HUES64 (cell line): ENCODE results near the gene TNFSF10.

Experiments
- H3K27ac ChIP-seq: 2 replicates; pipeline ENCODE4 v1.7.0; 2013; ENCODE audit warnings: low read depth, low read length, inconsistent platforms
- H3K27me3 ChIP-seq: 2 replicates; pipeline ENCODE4 v1.6.1; 2013; ENCODE audit warnings: mild to moderate bottlenecking, low read length; ENCODE audit not compliant: insufficient read depth
- H3K36me3 ChIP-seq: 2 replicates; pipeline ENCODE4 v1.6.1; 2013; ENCODE audit warnings: mild to moderate bottlenecking, low read length; ENCODE audit not compliant: insufficient read depth
- H3K4me1 ChIP-seq: 2 replicates; pipeline ENCODE4 v1.6.1; 2013; ENCODE audit warnings: mild to moderate bottlenecking, low read length, moderate library complexity; ENCODE audit not compliant: insufficient read depth
- H3K4me3 ChIP-seq: 2 replicates; pipeline ENCODE4 v1.5.1; 2013; ENCODE audit warnings: mild to moderate bottlenecking, low read length, moderate library complexity
- H3K9ac ChIP-seq: 2 replicates; pipeline ENCODE4 v1.6.1; 2013; ENCODE audit warnings: mild to moderate bottlenecking, low read depth, low read length
- H3K9me3 ChIP-seq: 2 replicates; pipeline ENCODE4 v1.6.1; 2013; ENCODE audit warnings: low read depth, low read length; ENCODE audit not compliant: insufficient read depth
- WGBS: fragments of 150-250, 120-280 bp; methylation state at CpG from one replicate; pipeline ENCODE4 v1.1.7; 2013; ENCODE audit warnings: missing lambda C conversion rate; 5-methylcytosine and 5-hydroxymethylcytosine counted together

The TNFSF10 gene

DNA sequence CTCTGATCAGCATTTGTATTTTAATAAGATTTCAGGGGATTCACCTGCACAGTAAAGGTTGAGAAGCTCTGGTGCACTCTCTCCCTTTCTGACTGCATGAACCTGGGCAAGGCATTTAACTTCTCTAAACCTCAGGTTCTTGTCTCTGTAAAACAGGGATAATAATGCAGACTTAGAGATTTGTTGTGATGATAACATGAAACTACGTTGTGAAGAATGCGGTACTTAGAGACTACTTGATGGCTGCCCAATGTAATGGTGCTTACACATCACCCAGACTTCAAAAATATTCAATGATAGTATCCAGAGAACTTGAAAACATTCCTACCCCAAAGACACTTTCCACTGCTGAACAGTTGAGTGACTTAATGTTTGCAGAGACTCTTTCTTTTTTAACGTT lies 19.8 kb upstream of the TNFSF10 start:
- H3K9ac ChIP-seq, result no peak overlapping the region
- no peak overlapping the region for H3K27ac ChIP-seq
- no peaks in the 10 kb centered on the region for H3K36me3 ChIP-seq
- H3K4me1 ChIP-seq, result no peaks in the 10 kb centered on the region
- H3K4me3 ChIP-seq, result no peak overlapping the region
- no peaks in the 10 kb centered on the region for H3K9me3 ChIP-seq
- 91% methylated on average over 2 of the region's 3 CpGs for WGBS
- no peaks in the 10 kb centered on the region for H3K27me3 ChIP-seq

- Histone ChIP-seq H3K4me1 (no peaks in the 10 kb centered on the region), H3K4me3 (no peak overlapping the region), H3K9me3 (no peaks in the 10 kb centered on the region), H3K27me3 (no peaks in the 10 kb centered on the region), H3K36me3 (no peaks in the 10 kb centered on the region), H3K9ac (no peak overlapping the region), H3K27ac (no peak overlapping the region)
These were observed 18.8 kb upstream of the TNFSF10 start for GRCh38 chr3:172541945-172542488.

- Histone ChIP-seq H3K4me3 (no peak overlapping the region), H3K9me3 (no peaks in the 10 kb centered on the region), H3K9ac (no peak overlapping the region), H3K4me1 (no peaks in the 10 kb centered on the region), H3K27ac (no peak overlapping the region), H3K27me3 (no peaks in the 10 kb centered on the region), H3K36me3 (no peaks in the 10 kb centered on the region)
- 100% methylated on average over 1 of the region's 1 CpG for WGBS
These were observed 16.8 kb upstream of the TNFSF10 start for GRCh38 chr3:172540049-172540448.

DNA sequence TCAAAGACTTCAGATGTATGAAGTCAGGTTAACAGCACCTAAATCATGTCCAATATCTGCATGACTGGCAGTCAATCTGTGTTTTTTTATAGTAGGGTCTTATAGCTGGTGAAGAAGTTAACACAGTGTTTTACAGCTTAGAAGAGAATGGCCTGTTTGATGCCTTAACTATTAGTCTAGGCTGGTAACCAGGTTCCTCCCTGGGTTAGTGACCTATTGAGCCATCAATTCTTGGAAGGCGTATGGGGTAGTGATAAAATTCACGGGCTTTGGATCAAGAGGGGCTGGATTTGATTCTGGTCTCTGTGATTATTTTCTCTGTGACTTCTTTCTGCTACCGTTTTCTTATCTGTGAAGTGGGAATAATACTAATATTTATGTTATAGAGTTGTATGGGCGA lies 16.0 kb upstream of the TNFSF10 start:
- H3K27ac ChIP-seq, result no peak overlapping the region
- no peaks in the 10 kb centered on the region for H3K36me3 ChIP-seq
- no peaks in the 10 kb centered on the region for H3K27me3 ChIP-seq
- H3K4me1 ChIP-seq, result no peaks in the 10 kb centered on the region
- H3K4me3 ChIP-seq, result no peak overlapping the region
- H3K9ac ChIP-seq, result no peak overlapping the region
- H3K9me3 ChIP-seq, result no peaks in the 10 kb centered on the region
- WGBS, result 98% methylated on average over 4 of the region's 4 CpGs

DNA sequence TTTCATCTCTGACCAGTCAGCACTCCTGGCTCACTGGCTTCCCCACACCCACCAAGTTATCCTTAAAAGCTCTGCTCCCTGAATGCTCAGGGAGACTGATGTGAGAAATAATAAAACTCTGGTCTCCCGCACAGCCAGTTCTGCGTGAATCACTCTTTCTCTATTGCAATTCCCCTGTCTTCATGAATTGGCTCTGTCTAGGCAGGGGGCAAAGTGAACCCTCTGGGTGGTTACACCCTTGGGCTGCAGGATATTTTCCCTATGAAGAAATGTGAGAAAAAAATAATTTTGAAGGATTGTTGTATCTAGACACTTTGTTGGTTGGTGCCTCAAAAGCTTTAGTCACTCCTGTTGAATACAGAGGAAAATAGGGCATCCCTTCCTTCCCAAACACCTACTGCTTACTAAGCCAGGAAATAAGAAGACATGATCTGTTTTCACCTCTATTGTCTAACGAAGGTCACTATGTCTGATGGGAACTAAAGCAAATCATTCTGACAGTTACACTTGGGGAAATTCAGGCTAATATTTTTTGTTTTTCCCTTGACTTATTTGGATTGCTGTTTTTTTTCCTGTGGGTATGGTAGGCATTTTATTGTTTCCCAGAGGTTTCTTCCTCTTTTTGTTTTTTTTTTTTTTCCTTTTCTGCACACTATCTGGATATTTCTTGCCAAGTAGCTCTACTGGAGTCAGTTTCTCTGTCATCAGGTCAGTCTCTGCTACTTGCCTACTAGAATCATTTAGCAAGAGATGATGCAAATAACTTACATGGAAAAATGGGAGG lies 15.3 kb upstream of the TNFSF10 start:
- Histone ChIP-seq H3K27me3 (0 out of 2 replicates have a peak, but pooled peaks cover under 1% of the 10 kb centered on the region), H3K4me1 (no peaks in the 10 kb centered on the region), H3K36me3 (no peaks in the 10 kb centered on the region), H3K27ac (no peak overlapping the region), H3K4me3 (no peak overlapping the region), H3K9me3 (no peaks in the 10 kb centered on the region), H3K9ac (no peak overlapping the region)
- WGBS, result 96% methylated on average over 3 of the region's 3 CpGs

- no peak overlapping the region for H3K4me3 ChIP-seq
- H3K9ac ChIP-seq, result no peak overlapping the region
- no peaks in the 10 kb centered on the region for H3K9me3 ChIP-seq
- H3K4me1 ChIP-seq, result no peaks in the 10 kb centered on the region
- WGBS, result 97% methylated on average over 2 of the region's 3 CpGs
- no peaks in the 10 kb centered on the region for H3K36me3 ChIP-seq
- H3K27me3 ChIP-seq, result 0 out of 2 replicates have a peak, but pooled peaks cover 3% of the 10 kb centered on the region
- no peak overlapping the region for H3K27ac ChIP-seq
These were observed 14.4 kb upstream of the TNFSF10 start for GRCh38 chr3:172537507-172538158.

DNA sequence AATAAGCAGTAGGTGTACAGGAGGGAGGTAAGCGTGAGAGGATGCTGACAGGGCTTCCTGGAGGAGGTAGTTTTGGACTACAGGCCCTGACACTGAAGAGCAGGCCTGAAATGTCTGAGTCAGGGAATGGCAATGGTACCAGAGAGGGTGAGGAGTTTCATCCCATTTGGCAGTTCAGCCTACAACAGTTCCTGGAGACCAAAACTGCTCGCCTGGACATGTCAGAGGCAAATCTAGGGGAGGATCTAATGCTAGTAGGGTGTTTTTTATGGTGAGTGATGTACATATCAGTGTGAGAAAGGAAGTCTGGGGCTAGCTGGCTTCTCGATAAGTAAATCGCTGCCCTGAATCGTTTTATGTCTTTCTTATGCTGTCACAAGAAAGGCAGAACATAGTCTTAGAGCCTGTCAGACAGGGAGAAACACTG lies 13.8 kb upstream of the TNFSF10 start:
- H3K27ac ChIP-seq, result no peak overlapping the region
- no peaks in the 10 kb centered on the region for H3K4me1 ChIP-seq
- H3K27me3 ChIP-seq, result 0 out of 2 replicates have a peak, but pooled peaks cover 3% of the 10 kb centered on the region
- no peak overlapping the region for H3K4me3 ChIP-seq
- no peak overlapping the region for H3K9ac ChIP-seq
- no peaks in the 10 kb centered on the region for H3K9me3 ChIP-seq
- WGBS, result 94% methylated on average over 5 of the region's 5 CpGs
- no peaks in the 10 kb centered on the region for H3K36me3 ChIP-seq

DNA sequence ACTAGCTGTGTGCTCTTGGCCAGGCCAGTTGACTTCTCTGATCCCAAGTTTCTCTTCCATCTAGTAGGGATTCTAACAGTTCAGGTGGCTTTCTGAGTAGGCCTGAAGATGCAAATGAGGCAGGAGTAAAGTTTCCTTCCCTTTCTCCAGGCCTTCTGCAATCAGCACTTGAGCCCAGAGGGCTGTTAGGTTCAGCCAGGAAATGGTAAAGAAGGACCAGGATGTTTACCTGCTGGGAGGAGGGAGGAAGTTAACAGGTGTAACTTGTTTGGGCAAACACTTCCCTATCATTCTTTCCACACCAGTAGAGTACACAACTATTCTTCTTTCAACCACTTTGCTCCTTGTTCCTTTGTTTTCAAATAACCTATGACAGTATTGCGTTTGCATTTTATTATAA lies 13.3 kb upstream of the TNFSF10 start:
- 100% methylated on average over 1 of the region's 1 CpG for WGBS
- no peak overlapping the region for H3K4me3 ChIP-seq
- H3K9me3 ChIP-seq, result no peaks in the 10 kb centered on the region
- H3K4me1 ChIP-seq, result no peaks in the 10 kb centered on the region
- H3K36me3 ChIP-seq, result no peaks in the 10 kb centered on the region
- H3K27me3 ChIP-seq, result 0 out of 2 replicates have a peak, but pooled peaks cover 3% of the 10 kb centered on the region
- H3K9ac ChIP-seq, result no peak overlapping the region
- no peak overlapping the region for H3K27ac ChIP-seq

- no peaks in the 10 kb centered on the region for H3K36me3 ChIP-seq
- no peak overlapping the region for H3K9ac ChIP-seq
- H3K27me3 ChIP-seq, result peaks cover 3% of the 10 kb centered on the region; the same call in 1 of the 2 replicates
- 91% methylated on average over 2 of the region's 2 CpGs for WGBS
- no peaks in the 10 kb centered on the region for H3K9me3 ChIP-seq
- H3K4me1 ChIP-seq, result no peaks in the 10 kb centered on the region
- H3K4me3 ChIP-seq, result no peak overlapping the region
- no peak overlapping the region for H3K27ac ChIP-seq
These were observed 7.3 kb upstream of the TNFSF10 start for GRCh38 chr3:172530566-172530965.

DNA sequence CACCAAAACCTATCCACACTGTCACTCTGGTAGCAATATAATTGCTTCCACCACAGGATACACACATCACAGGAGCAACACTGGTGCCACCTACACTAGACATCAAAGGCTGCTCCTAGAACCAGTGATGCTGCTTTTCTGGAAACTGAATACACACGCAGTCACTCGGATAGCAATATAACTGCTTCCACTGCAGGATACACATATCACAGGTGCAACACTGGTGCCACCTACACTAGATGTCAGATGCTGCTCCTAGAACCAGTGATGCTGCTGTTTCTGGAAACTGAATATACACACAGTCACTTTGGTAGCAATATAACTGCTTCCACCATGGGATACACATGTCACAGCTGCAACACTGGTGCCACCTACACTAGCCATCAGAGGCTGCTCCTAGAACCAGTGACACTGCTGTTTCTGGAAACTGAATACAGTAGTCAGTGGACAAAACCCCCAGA lies 6.9 kb upstream of the TNFSF10 start:
- no peak overlapping the region for H3K9ac ChIP-seq
- H3K9me3 ChIP-seq, result no peaks in the 10 kb centered on the region
- H3K36me3 ChIP-seq, result no peaks in the 10 kb centered on the region
- no peak overlapping the region for H3K4me3 ChIP-seq
- no peaks in the 10 kb centered on the region for H3K4me1 ChIP-seq
- H3K27ac ChIP-seq, result no peak overlapping the region
- WGBS, result 93% methylated on average over 2 of the region's 2 CpGs
- H3K27me3 ChIP-seq, result peaks cover 3% of the 10 kb centered on the region; the same call in 1 of the 2 replicates

- H3K36me3 ChIP-seq, result no peaks in the 10 kb centered on the region
- no peaks in the 10 kb centered on the region for H3K9me3 ChIP-seq
- no peak overlapping the region for H3K27ac ChIP-seq
- peaks cover 3% of the 10 kb centered on the region; the same call in 1 of the 2 replicates for H3K27me3 ChIP-seq
- 96% methylated on average over 3 of the region's 3 CpGs for WGBS
- no peak overlapping the region for H3K4me3 ChIP-seq
- H3K9ac ChIP-seq, result no peak overlapping the region
- H3K4me1 ChIP-seq, result no peaks in the 10 kb centered on the region
These were observed 5.4 kb upstream of the TNFSF10 start for GRCh38 chr3:172528677-172529076.
